HG03439 (cell line): ENCODE measurements around the gene STPG1.

Experiments used
- ATAC-seq: cut with Tn5 transposase; IDR thresholded peaks from one replicate; pipeline ENCODE4 v1.9.1; 2021; ENCODE audit warnings: mild to moderate bottlenecking, moderate library complexity; ENCODE audit not compliant: unreplicated experiment

The STPG1 gene

DNA sequence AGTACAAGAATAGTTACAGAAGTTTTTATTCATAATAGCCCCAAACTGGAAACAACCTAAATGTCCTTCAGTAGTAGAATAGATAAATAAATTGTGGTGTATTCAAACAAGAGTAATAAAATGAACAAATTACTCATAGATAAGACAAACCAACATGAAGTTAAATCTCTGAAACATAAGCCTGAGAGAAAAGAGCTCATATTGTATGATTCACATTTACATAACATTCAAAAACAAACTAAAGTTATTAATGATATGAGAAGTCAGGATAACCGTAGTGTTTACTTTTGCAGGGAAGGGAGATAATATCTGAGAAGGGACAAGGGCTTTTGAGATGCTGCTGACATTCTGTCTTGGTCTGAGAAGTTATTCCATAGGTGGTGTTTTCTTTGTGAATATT lies 13.5 kb downstream of the STPG1 start:
- no peak for ATAC-seq

DNA sequence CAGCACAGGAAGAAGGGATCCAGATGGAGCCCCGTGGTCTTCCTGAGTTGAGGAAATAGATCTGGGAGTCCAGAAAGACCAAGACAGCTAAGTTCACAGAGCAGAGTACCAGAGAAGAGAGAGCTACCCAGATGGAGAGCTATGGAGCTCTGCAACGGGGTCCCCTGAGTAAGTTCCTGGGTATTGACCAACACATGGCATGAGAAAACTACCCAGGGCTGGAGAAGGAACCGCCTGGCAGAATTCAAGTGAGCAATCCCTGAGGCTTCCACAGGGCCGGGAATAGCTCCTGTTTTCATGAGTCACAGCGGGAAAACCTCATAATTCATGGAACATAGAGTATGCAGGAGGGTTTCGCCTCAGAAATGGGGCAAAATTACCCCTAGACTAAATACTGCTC lies 19.7 kb downstream of the STPG1 start:
- no peak for ATAC-seq

DNA sequence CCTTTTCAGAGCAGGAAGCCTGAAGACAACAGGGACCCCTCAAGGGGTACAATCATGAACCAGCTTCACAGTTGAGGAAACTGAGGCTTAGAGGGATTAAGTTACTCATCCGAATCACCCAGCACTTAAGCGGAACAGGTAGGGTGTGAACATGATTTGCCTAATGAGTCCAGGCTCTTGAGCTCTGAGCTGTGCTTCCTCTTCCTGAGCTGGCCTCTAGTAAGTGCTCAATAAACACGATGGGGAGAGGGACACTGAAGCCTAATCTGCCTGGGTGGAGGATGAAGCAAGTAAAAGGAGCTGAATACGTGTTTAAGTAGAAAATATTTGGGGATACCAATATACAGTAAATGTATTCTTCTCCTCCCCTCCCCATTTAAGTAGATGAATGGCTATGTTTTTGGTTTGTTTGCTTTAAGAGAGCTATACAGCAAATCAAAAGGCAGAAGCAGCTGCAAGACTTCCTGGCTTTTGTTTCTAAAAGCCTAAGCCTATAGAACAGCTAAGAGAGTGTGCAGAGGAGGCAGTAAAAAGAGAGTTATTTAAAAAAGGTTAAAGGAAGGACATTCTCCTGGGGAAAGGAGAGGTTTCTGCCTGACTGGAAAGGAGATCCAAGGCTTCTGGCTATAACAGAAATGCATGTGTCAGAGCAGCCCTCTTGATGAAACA lies 20.5 kb downstream of the STPG1 start:
- no peak for ATAC-seq

DNA sequence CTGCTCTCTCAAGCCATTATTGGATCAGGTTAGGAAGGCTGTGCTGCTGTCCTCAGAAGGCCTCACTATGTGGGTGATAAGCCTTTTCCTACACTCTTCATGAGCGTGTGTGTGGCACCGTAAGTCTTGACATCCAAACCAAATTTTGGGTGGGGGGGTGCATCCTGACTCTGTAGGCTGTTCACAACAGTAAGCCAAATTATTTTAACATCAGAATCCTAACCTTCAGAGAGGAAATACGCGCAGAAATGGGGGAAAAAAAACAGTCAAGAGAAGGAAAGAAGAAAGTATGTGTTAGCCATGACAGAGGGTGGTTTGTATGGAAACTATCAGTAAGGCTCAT lies 21.0 kb downstream of the STPG1 start:
- no peak for ATAC-seq

DNA sequence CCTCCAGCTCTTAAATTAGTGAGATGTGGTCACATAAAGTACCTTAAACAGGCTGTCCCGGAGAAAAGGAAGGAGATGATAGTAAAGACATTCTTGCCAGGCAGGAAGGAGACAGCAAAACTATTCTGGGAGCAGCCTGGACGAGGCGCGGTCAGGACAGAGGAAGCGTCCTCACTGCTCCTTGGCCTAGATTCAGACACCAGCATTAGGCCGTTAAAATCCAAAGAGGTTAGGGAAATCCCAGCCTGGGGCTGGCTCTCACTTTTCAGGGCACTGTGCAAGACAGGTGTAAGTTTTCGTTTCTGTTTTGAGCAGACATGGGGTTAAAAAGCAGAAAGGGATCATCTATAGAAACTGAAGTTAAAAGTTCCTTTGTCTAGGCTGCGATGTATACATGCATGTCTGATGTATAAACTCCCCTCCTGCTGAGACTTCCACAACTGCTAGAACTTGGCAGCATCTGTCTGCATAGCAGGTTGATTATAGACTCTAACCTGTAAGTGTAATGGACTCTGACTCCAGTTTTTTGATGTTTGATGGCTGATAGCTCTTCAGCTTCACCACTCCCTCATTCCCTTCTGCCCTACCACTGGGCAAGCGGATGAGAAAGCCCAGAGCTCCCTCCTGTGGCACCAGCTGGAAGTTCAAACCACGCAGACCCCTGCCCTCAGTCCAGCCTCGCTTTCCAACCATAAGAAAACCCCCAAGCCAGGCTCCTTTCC lies 21.5 kb downstream of the STPG1 start:
- ATAC-seq, result peak; percentile 67

DNA sequence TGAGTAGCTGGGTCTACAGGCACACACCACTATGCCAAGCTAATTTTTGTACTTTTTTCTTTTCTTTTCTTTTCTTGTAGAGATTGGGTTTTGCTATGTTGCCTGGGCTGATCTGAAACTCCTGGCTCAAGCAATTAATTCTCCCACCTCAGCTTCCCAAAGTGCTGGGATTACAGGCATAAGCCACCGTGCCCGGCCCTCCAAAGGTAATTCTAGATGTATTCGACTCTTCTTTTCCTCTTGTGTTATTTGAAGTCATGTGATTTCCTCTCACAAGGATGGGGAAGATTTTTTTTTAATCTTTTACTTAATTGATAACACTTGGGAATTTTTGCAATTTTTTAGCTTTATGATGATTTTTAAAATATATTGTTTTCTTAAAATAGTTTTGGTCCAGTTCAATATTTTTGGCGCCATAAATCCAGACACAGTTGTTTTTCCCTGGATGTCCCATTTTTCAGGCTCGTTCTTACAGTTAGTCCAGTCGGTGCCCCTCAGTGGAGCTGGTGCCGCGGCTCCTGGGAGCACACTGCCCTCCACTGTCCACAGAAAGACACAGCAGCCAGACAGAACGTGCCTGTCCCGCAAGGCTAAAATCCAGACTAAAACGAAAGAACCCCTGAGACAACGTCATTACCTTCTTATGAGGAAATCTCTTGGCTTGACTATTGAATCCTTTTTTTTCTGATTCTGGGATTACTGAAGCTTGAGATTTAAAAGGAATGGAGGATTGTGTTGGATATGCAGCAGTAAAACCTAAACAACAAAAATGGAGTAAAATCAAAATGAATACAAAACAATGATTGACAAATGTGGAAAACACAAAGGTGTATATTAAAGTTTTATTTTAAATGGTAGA lies 22.4 kb downstream of the STPG1 start:
- ATAC-seq, result peak; percentile 46

DNA sequence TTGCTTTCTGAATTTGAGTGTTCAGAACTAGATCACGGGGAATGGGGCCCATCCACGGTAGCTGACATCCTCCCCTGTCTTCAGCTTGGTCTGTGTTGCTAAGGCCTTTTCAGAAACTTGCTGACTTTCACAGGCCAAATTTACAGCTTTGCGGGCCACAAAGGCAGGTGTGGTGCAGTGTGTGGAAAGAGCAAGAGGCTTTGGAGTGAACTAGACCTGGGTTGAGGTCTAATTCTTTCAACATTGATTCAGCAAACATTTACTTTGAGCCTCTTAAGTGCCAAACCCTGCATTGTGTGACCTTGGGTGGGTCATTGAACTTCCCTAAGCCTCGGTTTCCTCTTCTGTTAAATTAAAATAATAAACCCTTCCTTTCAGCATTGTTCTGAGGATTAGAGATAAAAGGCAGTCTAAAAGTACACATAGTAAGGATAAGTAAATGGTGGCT lies 24.3 kb downstream of the STPG1 start:
- no peak for ATAC-seq

DNA sequence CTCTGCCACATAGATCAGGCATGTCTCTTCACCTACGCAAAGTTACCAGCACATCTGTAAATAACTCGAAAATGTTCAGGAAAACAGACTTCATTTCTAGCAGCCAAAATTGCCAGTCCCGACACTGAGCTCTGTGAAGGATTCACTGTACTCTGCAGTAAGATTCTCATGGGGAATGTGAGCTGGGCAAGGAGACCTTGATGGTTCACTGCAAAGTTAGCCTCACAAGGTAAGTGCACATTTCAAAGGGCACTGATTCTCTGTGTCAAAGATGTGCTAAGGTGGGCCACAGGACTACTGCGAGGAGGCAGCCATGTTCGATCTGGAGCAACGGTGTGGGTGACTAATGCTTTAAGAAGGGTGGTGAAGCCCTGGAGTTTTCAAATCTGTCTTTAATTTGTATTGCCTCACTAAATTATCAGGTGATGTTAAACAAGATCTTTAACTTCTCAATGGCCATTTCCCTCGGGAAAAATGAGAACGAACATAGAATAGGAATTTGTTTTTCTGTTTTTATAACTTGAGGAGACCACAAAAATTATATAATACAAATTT lies 25.2 kb downstream of the STPG1 start:
- ATAC-seq, result no peak

DNA sequence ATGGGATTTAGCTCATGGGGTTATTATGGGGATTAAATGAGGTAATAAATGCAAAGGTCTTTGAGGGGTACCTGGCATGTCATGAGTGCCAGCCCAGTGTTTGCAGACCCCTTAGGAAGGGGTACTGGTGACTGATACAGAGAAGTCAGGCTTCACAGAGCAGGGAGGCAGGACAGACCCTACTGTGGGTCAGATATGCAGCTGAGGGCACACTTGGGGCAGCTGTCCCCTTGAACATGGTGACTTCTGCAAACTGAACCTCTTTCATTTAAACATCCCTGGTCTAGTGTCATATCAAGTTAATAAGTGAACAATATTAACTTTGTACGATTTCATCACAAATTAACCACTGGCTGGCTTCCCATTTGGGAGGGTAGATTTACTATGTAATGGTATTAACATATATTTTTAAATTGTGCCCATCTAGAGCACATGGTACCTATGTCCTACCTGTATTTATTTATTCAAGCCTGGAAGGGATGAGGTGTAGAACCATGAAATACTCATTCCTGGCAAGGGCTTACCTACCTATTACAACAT lies 25.9 kb downstream of the STPG1 start:
- ATAC-seq, result no peak

DNA sequence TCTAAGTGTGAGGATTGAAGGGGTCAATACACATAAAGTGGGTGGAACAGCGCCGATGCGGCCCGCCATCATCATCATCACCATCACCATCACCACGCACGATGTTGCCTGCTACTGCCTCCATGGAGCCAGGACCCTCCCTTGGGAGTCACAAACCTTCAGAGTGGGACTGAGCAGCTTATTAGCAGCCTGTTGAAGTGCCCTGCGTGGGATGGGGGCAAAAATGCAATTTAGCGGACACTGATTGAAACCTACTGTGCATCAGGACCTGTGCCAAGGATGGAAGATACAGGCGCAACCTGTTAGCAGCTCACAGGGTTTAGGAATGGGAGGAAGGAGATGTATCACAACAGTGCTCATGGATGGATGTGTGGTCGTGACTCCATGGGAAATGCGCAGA lies 26.7 kb downstream of the STPG1 start:
- no peak for ATAC-seq

DNA sequence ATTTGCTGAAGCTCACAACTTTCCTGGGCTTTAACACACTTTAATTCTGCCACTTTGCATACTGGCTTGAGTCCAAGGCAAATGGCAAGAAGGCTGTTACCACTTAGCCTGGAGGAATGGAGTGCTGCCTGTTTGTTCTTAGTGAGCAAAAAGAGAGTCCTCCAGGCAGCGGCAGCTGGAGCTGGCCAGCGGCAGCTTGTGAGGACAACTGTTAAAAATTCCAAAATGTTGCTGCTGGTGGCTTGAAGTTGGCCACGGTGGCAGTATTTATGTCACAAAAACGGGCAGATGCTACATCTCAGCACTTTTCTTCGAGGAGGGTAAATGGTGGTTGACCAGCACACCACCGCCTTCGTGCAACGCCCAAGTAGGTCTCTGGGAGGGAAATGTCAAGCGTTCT lies 27.3 kb downstream of the STPG1 start:
- no peak for ATAC-seq

DNA sequence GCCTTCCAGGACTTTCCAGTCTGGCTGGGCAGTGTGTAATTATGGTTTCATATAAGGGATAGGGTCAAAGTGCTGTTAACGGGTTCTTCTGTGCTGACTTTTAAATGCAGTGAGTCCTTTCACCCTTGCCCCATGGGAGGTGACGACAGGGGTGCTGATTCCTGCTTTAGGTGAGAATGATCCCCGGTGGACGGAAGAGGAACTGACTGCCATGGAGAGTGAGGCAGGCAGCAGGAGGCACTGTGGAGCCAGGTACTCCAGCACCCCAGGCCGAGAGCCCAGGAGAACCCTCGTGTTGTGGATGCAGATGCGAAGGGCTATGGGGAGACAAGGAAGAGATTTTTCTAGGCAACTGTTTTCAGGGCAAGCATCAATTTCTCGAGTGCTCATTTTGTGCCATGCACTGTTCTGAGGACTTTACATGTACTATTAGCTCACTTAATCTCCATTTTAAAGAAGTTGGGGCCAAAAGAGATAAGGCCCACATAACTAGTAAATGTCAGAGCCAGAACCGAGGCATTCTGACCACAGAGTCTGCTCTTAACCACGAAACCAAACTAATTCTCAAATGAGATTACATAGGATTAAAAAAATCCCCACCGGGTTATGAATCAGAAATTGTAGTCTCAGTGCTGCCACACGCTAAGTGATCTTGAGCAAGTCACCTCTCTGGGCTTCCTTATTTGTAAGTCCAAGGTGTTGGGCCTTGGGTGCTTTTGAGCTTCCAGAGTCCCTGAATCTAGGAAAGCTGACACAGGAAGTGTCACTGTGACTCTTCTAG lies 28.2 kb downstream of the STPG1 start:
- ATAC-seq, result no peak

DNA sequence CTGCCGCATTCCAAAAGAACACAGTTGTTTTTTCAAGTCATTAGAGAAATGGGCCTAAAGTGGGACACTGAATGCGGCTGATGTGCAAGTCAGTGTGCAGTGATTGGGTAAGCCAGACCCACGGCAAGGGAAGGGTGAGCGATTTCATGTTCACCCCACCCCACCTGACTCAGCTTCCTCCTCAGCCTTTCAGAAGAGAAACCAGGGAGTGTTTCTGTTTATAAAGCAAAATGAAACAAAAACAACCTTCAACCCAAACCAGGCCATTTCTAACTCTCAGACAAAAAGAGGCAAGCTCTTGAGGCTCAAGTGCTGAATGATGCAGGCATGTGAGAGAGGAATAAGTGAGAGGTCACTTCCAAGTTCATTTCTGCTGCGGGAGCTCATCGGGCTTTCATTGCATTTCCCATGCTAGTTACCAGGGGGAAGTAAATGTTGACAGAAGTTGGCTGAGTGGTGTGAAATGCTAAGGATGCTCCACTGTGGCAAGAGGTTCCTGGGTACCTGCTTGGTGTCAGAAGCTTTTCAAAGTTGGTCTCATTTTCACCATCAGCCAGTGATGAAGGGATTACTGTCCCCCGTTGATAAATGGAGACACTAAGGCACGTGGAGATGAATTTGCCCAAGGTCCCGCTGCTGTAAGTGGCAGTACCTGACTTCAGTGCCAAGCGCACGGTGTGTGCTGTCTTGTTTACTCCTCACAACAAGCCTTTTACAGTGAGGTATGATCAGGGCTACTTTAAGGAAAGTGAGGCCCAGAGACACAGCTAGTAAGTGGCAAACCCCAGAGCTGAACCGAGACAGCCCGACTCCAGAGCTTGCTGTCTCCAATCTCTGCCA lies 29.1 kb downstream of the STPG1 start:
- ATAC-seq, result peak; percentile 53

DNA sequence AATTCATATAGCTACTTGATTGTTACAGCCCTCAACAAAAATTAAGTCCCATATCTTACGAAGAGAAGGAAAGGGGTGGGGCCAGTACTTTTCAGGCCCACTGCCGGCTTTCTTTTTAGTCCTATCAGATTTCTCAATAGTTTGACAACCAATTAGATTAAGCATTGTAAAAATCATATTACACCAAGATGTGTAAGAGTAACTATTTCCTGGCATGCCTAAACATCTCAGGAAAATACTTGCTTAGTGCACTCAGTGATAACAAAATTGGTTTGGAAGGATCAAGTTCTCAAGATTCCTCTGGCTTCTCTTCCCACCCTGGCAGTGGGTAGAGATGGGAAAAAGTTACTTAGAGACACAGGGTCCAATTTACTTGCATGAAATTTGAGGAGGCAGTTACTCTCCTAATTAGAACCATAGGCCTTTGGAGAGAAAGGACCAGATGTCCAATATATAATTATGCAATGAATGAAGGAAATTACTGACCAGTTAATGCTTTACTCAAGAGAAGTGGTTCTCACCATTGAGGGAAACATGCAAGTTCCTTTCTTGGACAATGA lies 30.1 kb downstream of the STPG1 start:
- ATAC-seq, result no peak

DNA sequence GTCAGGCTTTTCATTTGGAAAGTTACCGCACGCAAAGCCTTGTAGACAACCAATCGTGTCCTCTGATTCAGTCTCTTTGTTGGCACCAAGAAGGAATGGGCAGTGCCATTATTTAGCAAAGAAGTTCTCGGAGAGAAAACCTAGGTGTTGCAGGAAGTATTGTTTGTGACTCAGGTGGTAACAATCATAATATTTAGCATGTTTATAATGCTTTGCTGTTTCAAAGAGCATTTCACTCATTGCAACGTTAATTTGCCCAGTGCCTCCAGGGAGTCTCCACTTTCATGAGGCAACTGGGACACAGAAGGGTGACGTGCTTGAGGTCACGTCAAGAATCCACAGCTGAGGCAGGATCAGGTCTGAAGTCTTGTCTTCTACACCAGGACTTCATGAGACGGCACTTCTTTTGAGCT lies 31.4 kb downstream of the STPG1 start:
- ATAC-seq, result no peak

DNA sequence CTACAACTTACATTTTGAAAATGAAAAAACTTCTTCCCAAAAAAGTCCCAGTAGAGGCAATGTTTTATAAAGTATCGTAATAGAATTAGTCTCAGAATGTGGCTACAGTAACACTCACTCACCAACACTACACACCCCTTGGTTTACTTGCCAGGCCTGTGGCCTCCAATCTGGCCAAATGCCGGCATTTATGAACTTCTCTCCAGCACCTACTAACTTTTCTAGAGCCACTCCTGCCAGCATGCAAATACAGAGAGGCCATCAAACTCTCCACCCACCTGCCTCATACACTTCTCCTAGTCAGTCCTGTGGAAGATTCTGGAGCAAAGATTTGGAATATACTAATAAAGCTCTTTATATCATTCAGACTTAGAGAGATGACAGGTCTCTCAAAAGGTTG lies 32.3 kb downstream of the STPG1 start:
- ATAC-seq, result no peak

DNA sequence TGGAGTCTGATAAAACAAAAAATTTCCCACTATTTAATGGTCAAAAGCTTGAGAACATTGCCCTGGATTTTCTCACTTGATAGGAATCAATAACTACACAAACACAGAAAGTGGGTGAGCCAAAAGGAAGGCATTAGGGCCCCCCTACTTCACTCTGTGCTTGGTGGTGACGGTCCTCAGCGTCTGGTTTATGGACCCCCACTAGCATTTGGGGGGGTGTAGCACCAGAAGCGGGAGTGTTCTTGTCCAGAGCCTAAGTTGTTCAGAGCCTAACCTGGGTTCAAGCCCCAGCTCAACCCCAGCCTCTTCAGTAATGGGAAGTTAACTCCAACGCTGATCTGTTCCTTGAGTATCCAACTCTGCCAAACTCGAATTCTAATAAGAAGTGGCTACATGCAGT lies 33.1 kb downstream of the STPG1 start:
- ATAC-seq, result no peak

DNA sequence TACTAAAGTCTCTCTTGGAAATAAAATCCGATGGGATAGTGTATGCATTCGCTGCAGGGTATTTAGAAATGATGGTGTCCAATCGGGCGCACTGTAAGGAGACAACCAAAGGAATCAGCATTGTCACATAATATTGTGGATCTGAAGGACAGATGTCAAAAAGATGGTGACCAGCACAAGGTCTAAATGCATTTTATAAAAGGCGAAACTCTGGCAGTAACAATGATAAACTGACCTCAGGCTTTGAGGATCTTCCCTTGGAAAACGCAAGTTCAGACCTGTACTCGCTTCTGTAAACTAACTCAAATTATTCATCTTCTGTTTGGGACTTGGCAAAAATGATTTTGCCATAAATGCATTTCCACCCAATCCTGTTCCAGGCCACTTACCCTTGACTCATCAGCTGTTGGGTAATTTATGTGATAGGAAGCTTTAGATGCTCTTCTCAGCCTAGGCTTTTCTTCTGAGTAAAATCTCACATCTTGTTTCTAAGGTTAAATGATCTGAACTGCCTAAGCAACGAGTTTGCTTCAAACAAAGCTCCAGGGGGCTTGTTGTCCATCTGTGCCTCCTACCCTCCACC lies 33.8 kb downstream of the STPG1 start:
- ATAC-seq, result no peak
